ENCODE measurements around the gene C1orf105.

The C1orf105 gene

DNA sequence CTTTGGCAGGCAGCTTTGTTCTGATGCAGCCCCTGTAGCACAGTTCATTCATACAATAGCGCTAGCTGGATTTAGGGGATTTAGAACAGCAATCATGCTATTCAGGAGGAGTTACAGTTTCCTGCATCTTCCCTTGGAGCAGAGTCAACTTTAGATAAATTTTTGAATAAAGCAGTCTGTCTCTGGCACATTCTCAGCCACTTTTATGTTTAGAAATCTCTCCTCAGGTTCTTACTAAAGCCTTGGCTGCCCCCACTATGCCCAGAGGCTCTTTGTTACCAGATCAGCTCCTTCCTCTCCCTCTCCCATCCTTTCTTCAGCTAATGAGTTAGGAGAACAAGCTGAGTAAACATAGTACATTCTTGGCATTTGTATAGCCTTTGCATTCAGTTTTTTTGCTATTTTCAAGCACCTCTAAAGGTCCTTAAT lies 40.4 kb downstream of the C1orf105 start:
- no peak for DNase-seq

- no peak for DNase-seq
Observed at GRCh38 chr1:172465617-172466016, 45.1 kb downstream of the C1orf105 start.

DNA sequence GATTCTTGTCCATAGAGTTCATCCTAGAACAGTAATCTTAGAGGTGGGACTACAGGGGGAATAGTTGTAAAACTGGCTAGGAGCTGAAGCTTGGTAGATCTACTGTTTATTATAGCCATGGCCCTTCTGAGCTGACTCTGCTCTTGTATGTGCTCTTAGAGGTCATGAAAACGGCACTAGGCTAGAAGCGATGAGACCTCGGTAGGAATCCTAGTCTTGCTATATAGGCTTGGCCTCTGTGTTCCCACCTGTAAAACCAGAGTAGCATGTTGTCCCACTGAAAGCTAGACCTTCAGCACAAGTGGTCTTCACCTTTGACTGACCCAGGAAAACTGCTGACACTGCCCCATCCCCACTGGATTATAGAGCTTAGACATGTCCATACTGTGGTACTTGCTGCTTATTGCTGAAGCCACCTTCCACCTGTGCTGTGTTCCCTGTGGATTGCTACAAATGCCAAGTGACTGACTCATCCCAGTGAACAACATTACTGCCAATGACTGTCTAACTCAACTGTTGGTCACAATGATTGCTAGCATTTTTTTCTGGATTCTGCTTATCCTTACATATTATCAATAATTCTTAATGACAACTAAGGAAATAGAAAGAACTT lies 46.4 kb downstream of the C1orf105 start:
- DNase-seq, result no peak

GRCh38 chr1:172467446-172467845 lies 47.0 kb downstream of the C1orf105 start:
- no peak for DNase-seq

- no peak for DNase-seq
Observed at GRCh38 chr1:172468296-172468695, 47.8 kb downstream of the C1orf105 start.

DNA sequence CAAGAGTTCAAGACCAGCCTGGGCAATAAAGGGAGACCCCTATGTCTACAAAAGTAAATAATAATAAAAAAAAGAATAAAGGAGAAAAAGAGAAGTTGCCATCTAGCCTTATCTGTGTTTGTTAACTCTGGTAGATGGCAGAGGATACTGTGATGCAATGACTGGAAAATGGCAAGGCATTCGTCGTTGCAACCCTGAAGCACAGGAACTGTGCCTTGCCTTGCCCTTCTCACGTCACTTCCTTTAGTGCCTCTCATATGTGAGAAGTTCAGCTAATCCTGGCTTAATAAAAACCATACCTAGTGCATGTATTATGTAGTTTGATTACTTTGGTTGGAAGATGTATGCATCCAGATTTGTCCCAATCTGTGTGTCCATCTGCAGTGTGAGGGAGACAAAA lies 49.2 kb downstream of the C1orf105 start:
- no peak for DNase-seq

- no peak for DNase-seq
Observed at GRCh38 chr1:172470149-172470548, 49.7 kb downstream of the C1orf105 start.

- no peak for DNase-seq
Observed at GRCh38 chr1:172471666-172472065, 51.2 kb downstream of the C1orf105 start.

GRCh38 chr1:172472495-172472894 lies 52.0 kb downstream of the C1orf105 start:
- no peak for DNase-seq

DNA sequence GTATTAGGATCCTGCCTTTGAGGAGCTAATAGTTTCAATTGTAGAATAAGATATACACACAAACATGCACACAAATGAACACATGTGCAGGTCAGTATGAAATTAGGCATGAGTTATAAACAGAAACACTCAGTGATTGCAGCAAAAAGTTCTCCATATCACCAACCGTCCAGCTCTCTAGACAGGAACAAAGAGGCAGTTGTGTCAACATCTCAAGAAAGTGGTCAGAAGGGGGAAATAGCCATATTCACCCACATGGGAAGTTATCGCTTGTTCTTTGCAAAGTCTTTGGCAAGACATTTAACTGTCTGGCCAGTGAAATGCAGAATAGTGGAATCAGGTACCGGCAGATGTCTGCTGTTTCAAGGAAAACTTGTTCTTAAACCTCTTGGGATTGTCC lies 52.8 kb downstream of the C1orf105 start:
- no peak for DNase-seq

DNA sequence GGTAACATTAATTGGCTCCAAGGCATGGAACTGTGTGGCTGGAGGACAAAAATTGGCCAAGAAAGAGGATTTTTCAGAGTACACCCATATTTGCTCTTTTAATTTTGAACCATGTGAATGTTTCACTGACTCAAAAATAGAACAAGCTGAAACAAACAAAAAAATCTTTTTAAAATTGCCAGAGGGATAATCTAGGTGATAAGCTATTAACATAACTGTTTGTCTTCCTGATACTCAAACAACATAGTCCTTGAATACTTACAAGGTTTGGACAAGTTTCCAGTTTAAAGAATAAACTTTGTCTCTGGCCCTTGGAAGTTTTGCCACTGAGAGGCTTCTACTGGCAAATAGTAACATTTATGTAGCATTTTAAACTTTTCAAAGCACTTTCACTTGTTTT lies 53.4 kb downstream of the C1orf105 start:
- DNase-seq, result no peak

DNA sequence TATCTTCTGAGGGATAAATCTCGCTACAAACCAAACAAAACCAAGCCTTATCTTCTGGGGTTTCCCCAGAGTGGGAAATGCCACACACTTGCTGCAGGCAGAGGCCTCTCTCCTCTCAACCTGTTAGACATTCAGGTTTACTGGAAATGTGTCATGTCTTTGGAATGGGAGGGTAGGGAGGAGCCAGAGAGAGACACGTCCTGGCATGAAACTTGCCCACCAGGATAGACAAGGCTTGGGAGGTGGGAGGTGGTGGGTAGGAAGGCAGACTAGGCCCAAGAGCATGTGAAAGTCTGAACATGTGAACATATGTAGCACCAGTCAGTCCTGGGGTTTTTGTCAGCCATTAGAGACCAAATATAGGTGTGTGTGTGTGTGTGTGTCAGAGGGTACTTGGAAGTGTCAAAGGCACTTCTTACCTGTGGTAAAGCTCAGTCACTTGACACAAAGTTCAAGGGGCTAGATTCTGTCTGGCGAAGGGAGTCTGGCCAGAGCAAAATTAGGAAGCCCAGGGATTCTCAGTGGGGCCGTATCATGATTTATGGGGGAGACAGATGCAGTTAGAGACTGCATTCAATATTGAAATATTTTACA lies 55.8 kb downstream of the C1orf105 start:
- no peak for DNase-seq

DNA sequence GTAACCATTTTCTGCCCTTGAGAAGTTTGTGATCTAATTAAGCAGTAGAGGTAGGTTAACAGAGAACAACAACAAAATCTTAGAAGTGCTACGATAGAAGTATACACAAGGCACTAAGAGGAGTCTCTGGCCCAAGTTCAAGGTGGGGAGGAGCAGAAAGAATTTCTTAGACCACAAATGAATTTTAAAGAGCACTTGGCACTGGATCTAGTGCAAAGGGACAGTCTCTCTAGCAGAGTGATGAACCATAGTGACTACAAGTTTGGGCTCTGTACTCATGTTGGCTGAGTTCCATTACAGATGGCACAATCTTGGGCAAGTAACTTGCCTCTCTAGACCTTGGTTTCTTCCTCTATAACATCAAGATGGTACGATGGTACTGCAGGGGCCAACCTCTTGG lies 56.7 kb downstream of the C1orf105 start:
- DNase-seq, result no peak

- no peak for DNase-seq
Observed at GRCh38 chr1:172477741-172478140, 57.3 kb downstream of the C1orf105 start.

GRCh38 chr1:172478485-172478884 lies 58.0 kb downstream of the C1orf105 start:
- DNase-seq, result no peak

- no peak for DNase-seq
Observed at GRCh38 chr1:172480431-172480830, 59.9 kb downstream of the C1orf105 start.

DNA sequence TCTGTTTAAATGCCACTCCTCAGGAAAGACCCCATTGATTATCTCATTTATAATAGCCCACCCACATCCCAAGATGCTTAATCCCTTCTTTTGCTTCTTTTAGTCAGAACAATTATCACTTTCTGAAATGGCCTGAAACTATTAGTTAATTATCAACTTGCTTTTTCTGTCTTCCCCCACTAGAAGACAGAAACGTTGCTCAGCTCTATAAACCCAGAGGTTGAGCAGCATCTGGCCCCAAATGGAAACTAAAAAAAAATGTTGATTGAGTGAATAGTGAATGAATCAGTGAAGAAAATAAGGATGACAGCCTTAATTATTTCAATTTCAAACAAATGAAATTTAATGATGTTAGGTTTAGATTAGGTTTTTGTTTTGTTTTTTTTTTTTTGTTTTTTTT lies 61.6 kb downstream of the C1orf105 start:
- DNase-seq, result no peak

GRCh38 chr1:172483448-172483847 lies 63.0 kb downstream of the C1orf105 start:
- no peak for DNase-seq

DNA sequence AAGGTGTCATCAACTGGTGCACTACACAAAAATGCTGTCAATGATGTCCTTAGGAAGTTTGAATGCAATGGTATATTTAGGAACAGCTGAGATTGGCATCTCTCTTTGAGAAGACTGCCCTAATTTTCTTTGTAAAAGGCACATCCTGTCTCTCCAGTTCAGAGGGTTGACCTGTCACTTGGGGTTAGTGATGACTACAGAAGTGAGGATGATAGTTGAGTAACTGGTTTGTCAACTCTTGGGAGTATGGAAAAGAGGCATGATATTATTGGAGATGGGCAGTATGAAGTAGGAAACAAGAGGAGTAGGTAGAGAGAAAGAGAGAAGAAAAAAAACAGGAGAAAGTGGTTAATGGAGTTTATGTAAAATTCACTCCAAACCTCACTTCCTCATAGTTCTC lies 63.8 kb downstream of the C1orf105 start:
- no peak for DNase-seq

DNA sequence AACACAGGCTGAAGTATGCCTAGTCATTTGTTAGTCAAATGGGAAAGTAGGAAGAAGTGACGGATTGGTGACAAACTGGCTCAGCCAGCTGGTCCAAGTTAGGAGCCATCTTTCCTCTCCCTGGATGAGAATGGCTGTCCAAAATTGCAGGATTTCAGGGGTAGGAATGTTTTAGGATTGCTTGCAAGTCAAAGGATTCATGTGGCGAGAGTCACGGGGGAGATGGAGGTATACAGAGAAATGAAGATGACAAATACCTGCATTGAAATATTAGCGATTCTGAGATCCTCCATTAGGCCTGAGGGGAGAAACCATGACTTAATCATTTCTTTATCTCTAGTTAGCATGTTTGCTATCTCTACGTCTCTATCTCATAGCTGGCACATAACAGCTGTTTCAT lies 65.1 kb downstream of the C1orf105 start:
- DNase-seq, result no peak

DNA sequence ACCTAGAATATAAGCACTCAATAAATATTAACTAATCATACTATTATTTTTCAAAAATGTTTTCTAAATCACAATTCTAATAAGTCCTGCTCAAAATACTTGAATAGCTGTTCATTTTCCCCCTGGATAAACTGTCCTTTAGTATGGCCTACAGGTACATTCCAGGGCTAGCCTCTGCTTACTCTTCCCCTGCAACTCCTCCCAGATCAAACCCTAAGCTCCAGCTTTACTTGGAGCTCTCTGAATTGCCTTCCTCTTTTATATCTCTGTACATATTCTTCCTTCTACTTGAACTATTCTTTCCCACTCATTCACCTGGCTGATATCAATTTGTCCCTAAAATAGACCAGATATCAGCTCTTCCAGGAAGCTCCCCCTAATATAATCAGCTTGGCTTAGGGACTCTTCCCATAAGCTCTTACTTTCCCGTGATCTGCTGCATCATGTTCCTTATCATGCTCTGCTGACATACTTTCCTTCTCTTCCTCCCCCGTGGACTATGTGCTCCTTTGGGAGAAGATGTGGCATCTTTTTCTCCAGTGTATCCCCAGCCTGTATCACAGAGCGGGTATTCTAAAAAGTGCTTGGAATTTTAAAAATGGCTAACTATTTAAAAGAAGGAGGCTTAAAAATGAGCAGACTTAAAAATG lies 66.4 kb downstream of the C1orf105 start:
- DNase-seq, result no peak

DNA sequence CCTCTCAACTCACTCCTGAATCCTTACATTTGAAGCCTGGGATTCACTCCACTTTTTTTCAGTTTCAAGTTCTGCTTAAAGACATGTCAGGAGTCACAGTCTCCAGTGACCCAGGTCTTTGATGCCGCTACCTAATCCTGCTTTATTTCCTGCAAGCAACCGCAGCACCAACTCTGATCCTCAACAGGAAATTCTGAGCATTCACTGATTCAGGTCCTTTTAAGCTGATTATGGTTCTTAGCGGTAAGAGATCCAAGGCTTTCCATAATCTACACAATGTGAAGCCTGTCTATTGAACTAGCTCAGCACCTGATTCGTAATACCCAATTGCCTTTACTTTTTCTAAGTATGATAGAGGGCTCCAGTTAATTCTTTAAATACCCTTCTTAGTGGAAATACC lies 67.1 kb downstream of the C1orf105 start:
- DNase-seq, result no peak

DNA sequence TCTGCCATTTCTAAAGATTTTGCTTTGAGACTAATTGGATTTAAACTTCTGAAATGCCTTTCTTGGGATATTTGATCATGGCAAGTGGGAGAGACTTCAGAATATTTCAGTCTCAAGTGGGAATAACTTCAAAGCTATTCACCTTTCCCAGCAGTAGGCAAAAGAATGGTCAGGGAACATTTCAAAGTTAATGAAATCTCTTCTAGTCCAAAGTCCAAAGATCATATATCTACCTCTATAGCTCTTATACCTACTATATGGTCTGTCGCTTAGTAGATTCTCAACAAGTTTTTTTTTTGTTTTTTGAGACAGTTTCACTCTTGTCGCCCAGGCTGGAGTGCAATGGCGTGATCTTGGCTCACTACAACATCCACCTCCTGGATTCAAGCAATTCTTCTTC lies 67.9 kb downstream of the C1orf105 start:
- DNase-seq, result no peak

DNA sequence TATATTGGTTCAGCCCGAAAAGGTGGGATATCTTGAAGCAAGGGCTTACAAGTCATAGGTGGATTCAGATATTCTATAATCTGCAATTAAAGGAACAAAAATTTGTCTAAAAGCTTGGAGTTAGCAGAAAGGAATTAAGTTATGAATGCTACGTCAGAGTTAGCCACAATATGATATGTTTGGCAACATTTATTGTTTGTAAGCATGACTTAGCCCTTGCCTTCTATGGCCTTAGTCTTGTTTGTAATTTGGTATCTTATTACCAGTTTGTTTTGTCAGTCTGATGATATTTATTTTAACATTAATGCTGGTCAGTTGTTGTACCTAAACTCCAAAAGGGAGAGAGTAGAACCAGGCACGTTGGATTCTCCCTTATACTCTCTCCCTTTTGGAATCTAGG lies 69.4 kb downstream of the C1orf105 start:
- DNase-seq, result no peak

DNA sequence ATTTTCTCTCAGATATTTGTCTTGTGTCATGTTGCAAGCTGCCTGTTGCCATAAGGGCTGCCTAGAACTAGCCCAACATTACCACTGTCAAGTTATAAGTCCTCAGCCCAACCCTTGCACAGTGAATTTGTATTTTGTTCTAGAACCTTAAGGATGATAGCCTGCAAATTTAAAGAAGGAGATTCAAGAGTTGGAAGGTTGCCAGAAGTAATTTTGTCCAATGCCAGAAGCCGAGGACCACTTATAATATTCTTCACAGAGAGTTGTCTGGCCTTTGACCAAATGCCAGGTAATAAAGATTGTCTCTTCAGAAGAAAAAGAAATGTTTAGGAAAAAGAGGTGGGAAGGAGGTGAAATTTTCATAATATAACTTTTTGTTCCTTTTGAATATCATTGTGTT lies 71.9 kb downstream of the C1orf105 start:
- no peak for DNase-seq

Measured in stimulated activated naive CD4-positive, alpha-beta T cell (primary cell).